Epithelial cell of proximal tubule (primary cell): Measurements from ENCODE around the gene MBD1. TPM values are rescaled to one million over a fixed set of nuclear protein-coding genes. Genes with fewer than 3 reads are reported as not detected.

Source experiments
- DNase-seq: peaks from one replicate; pipeline ENCODE4 v3.0.0-alpha.2; 2011; ENCODE audit warnings: low read depth
- H3K4me3 ChIP-seq: 2 replicates; pipeline ENCODE4 v1.5.1; 2011; ENCODE audit warnings: low read depth, mild to moderate bottlenecking, low read length
- CTCF ChIP-seq: conservative IDR thresholded peaks from 2 replicates; pipeline ENCODE4 v1.5.1; 2012; ENCODE audit warnings: low read depth, mild to moderate bottlenecking, low read length
- total RNA-seq: library from RNA; depleted of rRNA; stranded (reverse); fragments of >200 nt; gene quantifications from 2 replicates; pipeline ENCODE4 v1.2.3, GENCODE V29; 2015

The MBD1 gene
- total RNA-seq, 1 donor from 2014 or later = 70.2 TPM

GRCh38 chr18:50279752-50280151 is 1.6 kb downstream of the MBD1 start:
- no peak for TF ChIP-seq CTCF
- peak overlapping the region; percentile 89 for H3K4me3 ChIP-seq
- DNase-seq = no peak

- no peak for DNase-seq
- TF ChIP-seq CTCF = no peak
- no peak overlapping the region for H3K4me3 ChIP-seq
These were observed 3.4 kb downstream of the MBD1 start for GRCh38 chr18:50277942-50278341.

- no peak for TF ChIP-seq CTCF
- DNase-seq = no peak
These were observed 4.9 kb downstream of the MBD1 start for GRCh38 chr18:50276452-50276851.

GRCh38 chr18:50275503-50276036 is 5.8 kb downstream of the MBD1 start:
- H3K4me3 ChIP-seq = no peak overlapping the region
- no peak for DNase-seq
- no peak for TF ChIP-seq CTCF

More at GRCh38 chr18:50276452-50276851, 4.9 kb downstream of the MBD1 start:
- no peak overlapping the region for H3K4me3 ChIP-seq

GRCh38 chr18:50274941-50275340 is 6.4 kb downstream of the MBD1 start:
- H3K4me3 ChIP-seq = no peak overlapping the region
- no peak for DNase-seq
- no peak for TF ChIP-seq CTCF

- no peak for TF ChIP-seq CTCF
- no peak overlapping the region for H3K4me3 ChIP-seq
- no peak for DNase-seq
These were observed 7.3 kb downstream of the MBD1 start for GRCh38 chr18:50274044-50274442.
